K562 (cell line): ENCODE data around the gene GPR39. TPM values are rescaled to one million over a fixed set of nuclear protein-coding genes. Genes with fewer than 3 reads are reported as not detected.

ENCODE experiments used
- ATAC-seq: fragments of 200-7000 bp; cut with Tn5 transposase; 3 replicates; pipeline ENCODE4 v1.9.1; 2020; ENCODE audit warnings: moderate library complexity
- BruUV-seq: library from RNA; stranded (reverse); fragments of 400-500 nt; replicated peaks from 2 replicates; lab custom pipeline; 2021; lab: Mats Ljungman, UMichigan
- CTCF ChIA-PET: fragments of 300-600 bp; formaldehyde crosslinking; extraction: SDS; loops from one replicate; lab custom pipeline; 2021; ENCODE audit warnings: low intra/inter-chr PET ratio; lab: Yijun Ruan, JAX
- POLR2A ChIA-PET: fragments of 300-600, 350-650 bp; sonication (Branson Sonifier 250); formaldehyde crosslinking; extraction: SDS; loops from one replicate; lab custom pipeline; 2021; ENCODE audit warnings: antibody characterized with exemption, inconsistent platforms; lab: Yijun Ruan, JAX
- DNase-seq, 4 experiments: peaks; one replicate each; pipeline versions ENCODE4 v3.0.0 to v3.0.0-alpha.2; 2011 to 2018; ENCODE audit warnings: low spot score in 3 of 4, mixed read lengths in 3 of 4; ENCODE audit errors: extremely low read depth in 1 of 4
- FAIRE-seq: peaks from 2 replicates; lab custom pipeline; 2011; peaks lifted over from hg19 to GRCh38; lab: Jason Lieb, UNC
- H2AFZ ChIP-seq: 2 replicates; pipeline ENCODE4 v1.6.0; 2011; ENCODE audit warnings: low read depth, low read length, control low read depth, inconsistent platforms
- H3K27ac ChIP-seq: fragments of 200-600 bp; 3 replicates; pipeline ENCODE4 v1.8.0; 2011; ENCODE audit warnings: low read depth, mild to moderate bottlenecking, control low read depth, inconsistent platforms, low read length, moderate library complexity, mixed read lengths; ENCODE audit errors: extremely low read depth
- H3K27me3 ChIP-seq, 2 experiments: fragments of 300-600 bp in 1 of 2; 2 replicates in 1 of 2; 3 replicates in 1 of 2; pipeline versions ENCODE4 v1.6.0 to v1.8.0; 2011; ENCODE audit warnings: inconsistent platforms in 2 of 2, low read length in 2 of 2, mild to moderate bottlenecking in 1 of 2, mixed read lengths in 1 of 2, moderate library complexity in 1 of 2; ENCODE audit not compliant: control insufficient read depth in 2 of 2, insufficient read depth in 2 of 2
- H3K36me3 ChIP-seq: fragments of 300-600 bp; 3 replicates; pipeline ENCODE4 v1.8.0; 2011; ENCODE audit warnings: mild to moderate bottlenecking, low read length, inconsistent platforms; ENCODE audit not compliant: control insufficient read depth, insufficient read depth
- H3K4me1 ChIP-seq, 2 experiments: fragments of 200-600 bp in 1 of 2; replicated peaks in 1 of 2; 2 replicates in 1 of 2; 3 replicates in 1 of 2; pipeline versions ENCODE4 v1.5.1 to v1.8.0; 2011; ENCODE audit warnings: inconsistent platforms in 2 of 2, low read length in 2 of 2, mild to moderate bottlenecking in 1 of 2, mixed read lengths in 1 of 2, moderate library complexity in 1 of 2; ENCODE audit not compliant: control insufficient read depth in 2 of 2, insufficient read depth in 2 of 2
- H3K4me2 ChIP-seq: 2 replicates; pipeline ENCODE4 v1.6.1; 2011; ENCODE audit warnings: low read length, control low read depth, inconsistent platforms, mixed read lengths; ENCODE audit not compliant: insufficient read depth
- H3K4me3 ChIP-seq: fragments of 200-600 bp; sonication (generic), shearing (Covaris generic); 2 replicates; pipeline ENCODE4 v1.5.1; 2016; ENCODE audit warnings: control low read depth, inconsistent platforms
- H3K79me2 ChIP-seq: fragments of 200-600 bp; 3 replicates; pipeline ENCODE4 v1.8.0; 2011; ENCODE audit warnings: low read length, inconsistent platforms; ENCODE audit not compliant: control insufficient read depth, insufficient read depth
- H3K9ac ChIP-seq, 2 experiments: 2 replicates each; pipeline versions ENCODE4 v1.6.0 to v1.6.1; 2011; ENCODE audit warnings: low read depth in 2 of 2, low read length in 2 of 2, control low read depth in 1 of 2, inconsistent platforms in 1 of 2, mild to moderate bottlenecking in 1 of 2, mixed read lengths in 1 of 2; ENCODE audit not compliant: insufficient read depth in 1 of 2
- H3K9me1 ChIP-seq: one replicate; pipeline ENCODE4 v1.6.0; 2011; ENCODE audit warnings: inconsistent platforms, mild to moderate bottlenecking, low read length, moderate library complexity; ENCODE audit not compliant: control insufficient read depth, insufficient read depth
- H3K9me3 ChIP-seq: replicated peaks from 2 replicates; pipeline ENCODE4 v1.5.1; 2011; ENCODE audit warnings: low read depth, low read length, inconsistent platforms; ENCODE audit not compliant: control insufficient read depth, insufficient read depth
- H4K20me1 ChIP-seq: replicated peaks from 2 replicates; pipeline ENCODE4 v1.6.1; 2011; ENCODE audit warnings: low read length, inconsistent platforms, mixed read lengths; ENCODE audit not compliant: control insufficient read depth, insufficient read depth
- CBX8 ChIP-seq: fragments of 200-600 bp; sonication (generic); IDR thresholded peaks from 2 replicates; pipeline ENCODE4 v1.6.1; 2012; ENCODE audit warnings: borderline replicate concordance, mixed run types, low read depth, mild to moderate bottlenecking, moderate library complexity, mixed read lengths, low read length, control low read depth, inconsistent platforms; ENCODE audit not compliant: poor library complexity, severe bottlenecking; ENCODE audit errors: extremely low read depth
- EWSR1 ChIP-seq: fragments of 450-650 bp; IDR thresholded peaks from 2 replicates; pipeline ENCODE4 v1.6.1; 2018; ENCODE audit warnings: borderline replicate concordance, mild to moderate bottlenecking, low read depth, moderate library complexity; ENCODE audit not compliant: partially characterized antibody
- HDGF ChIP-seq: fragments of 450-650 bp; IDR thresholded peaks from 2 replicates; pipeline ENCODE4 v1.6.1; 2016
- KDM2B ChIP-seq: fragments of 250-450 bp; sonication (Bioruptor Pico); IDR thresholded peaks from 2 replicates; pipeline ENCODE4 v1.8.0; 2021; ENCODE audit warnings: mild to moderate bottlenecking, moderate library complexity
- MED1 ChIP-seq: sonication (generic); formaldehyde crosslinking; IDR thresholded peaks from 2 replicates; pipeline ENCODE4 v1.8.1; 2023; ENCODE audit warnings: missing genetic modification reagents, borderline replicate concordance
- NFATC3 ChIP-seq: fragments of 450-650 bp; IDR thresholded peaks from 2 replicates; pipeline ENCODE4 v1.6.1; 2017; ENCODE audit warnings: mild to moderate bottlenecking
- NRF1 ChIP-seq, 2 experiments: fragments of 450-650 bp; IDR thresholded peaks in 1 of 2; conservative IDR thresholded peaks in 1 of 2; 2 replicates each; pipeline ENCODE4 v1.6.1; 2014; ENCODE audit warnings: mild to moderate bottlenecking in 2 of 2
- RCOR1 ChIP-seq, 2 experiments: IDR thresholded peaks; 2 replicates each; pipeline ENCODE4 v1.6.1; 2012; ENCODE audit warnings: low read depth in 2 of 2, low read length in 2 of 2, borderline replicate concordance in 1 of 2, improper control_type of control experiment in 1 of 2
- SMC3 ChIP-seq: conservative IDR thresholded peaks from 2 replicates; pipeline ENCODE4 v1.6.1; 2011; ENCODE audit warnings: low read depth, low read length, improper control_type of control experiment; ENCODE audit not compliant: insufficient read depth
- SPI1 ChIP-seq: IDR thresholded peaks from 2 replicates; pipeline ENCODE4 v1.6.1; 2011; ENCODE audit warnings: low read depth, low read length, control low read depth, borderline replicate concordance
- THAP7 ChIP-seq: fragments of 250-450 bp; sonication (Bioruptor Pico); IDR thresholded peaks from 2 replicates; pipeline ENCODE4 v1.5.0; 2021
- ZNF395 ChIP-seq: fragments of 200-800 bp; sonication (Bioruptor generic); IDR thresholded peaks from 2 replicates; pipeline ENCODE4 v1.6.1; 2017; ENCODE audit warnings: missing genetic modification characterization, missing compliant biosample characterization
- WGBS: fragments of 100-300 bp; shearing (Covaris generic); methylation state at CpG from one replicate; pipeline ENCODE4 v1.1.6; 2016; ENCODE audit warnings: low coverage, mixed read lengths; ENCODE audit not compliant: insufficient coverage; ENCODE audit errors: missing lambda C conversion rate; 5-methylcytosine and 5-hydroxymethylcytosine counted together
- in situ Hi-C: fragments of 300-500 bp; cut with MboI; formaldehyde crosslinking; loops from 4 replicates; pipeline ENCODE4 v1.15.0; 2018; ENCODE audit warnings: inconsistent platforms, mixed read lengths
- intact Hi-C: fragments of 100-400 bp; cut with micrococcal nuclease; formaldehyde crosslinking; loops from 2 replicates; pipeline ENCODE4 v1.14.2; 2022
- polyA plus RNA-seq, 8 experiments: library from polyadenylated mRNA; depleted of rRNA in 4 of 8; stranded (reverse) in 5 of 8; unstranded in 3 of 8; fragments of >200 nt; fragmentation: Nextera tagmentation in 2 of 8; fragmentation: Illumina TruSeq in 1 of 8; extraction: Ambion mirVana in 2 of 8; extraction: Trizol in 1 of 8; gene quantifications; 2 replicates each; pipeline versions ENCODE4 v1.2.1 to v1.2.3, GENCODE V29; 2011 to 2014; ENCODE audit warnings: inconsistent platforms in 1 of 8, missing spikeins in 1 of 8
- total RNA-seq, 7 experiments: library from RNA; depleted of rRNA in 6 of 7; stranded (reverse); fragments of >200 nt in 6 of 7; fragmentation: Illumina TruSeq in 2 of 7; extraction: Trizol in 2 of 7; gene quantifications; 2 replicates each; pipeline versions ENCODE4 v1.2.1 to v1.2.3, GENCODE V29; 2011 to 2021; ENCODE audit warnings: low replicate concordance in 1 of 7

Gene GPR39
- total and polyA plus RNA-seq, 9 of the 15 experiments (the other 6 are each of a cell fraction or from before 2014, with no cell fraction given): 0.04 TPM; not detected in 8

DNA sequence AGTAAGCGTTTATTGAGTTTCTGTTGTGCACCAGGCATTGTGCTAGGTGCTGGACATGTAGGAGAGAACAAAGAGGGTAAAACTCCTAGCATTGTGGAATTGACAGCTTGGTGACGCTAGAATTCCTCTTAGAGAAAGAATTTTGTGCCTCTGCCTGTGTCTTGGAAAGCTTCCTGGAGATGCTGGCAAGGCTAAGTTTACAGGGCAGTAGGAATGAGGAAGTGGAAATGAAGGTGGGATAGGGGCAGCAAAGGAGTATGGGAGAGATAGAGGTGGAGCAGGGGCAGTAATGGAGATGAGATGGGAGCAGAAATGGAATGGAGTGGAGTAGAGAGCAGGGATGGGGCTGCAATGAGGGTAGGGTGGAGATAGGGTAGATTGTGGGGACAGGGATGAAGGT lies 29.8 kb downstream of the GPR39 start:
- no peaks in the 10 kb centered on the region for H3K9me3 ChIP-seq
- no peak overlapping the region for H3K9ac ChIP-seq
- no peak overlapping the region for H3K27ac ChIP-seq
- no peak overlapping the region for H3K4me3 ChIP-seq
- no peak overlapping the region for H3K4me2 ChIP-seq
- no TSS peak for BruUV-seq
- no peak overlapping the region for H2AFZ ChIP-seq
- no peaks in the 10 kb centered on the region for H3K79me2 ChIP-seq
- ChIA-PET POLR2A (no interaction called here), CTCF (no interaction called here)
- FAIRE-seq: no peak
- WGBS: 0% methylated on average over 2 of the region's 2 CpGs
- peaks cover 0 to 4% of the 10 kb centered on the region in 2 experiments; a peak in 2 of 5 replicates for H3K27me3 ChIP-seq
- intact Hi-C loops: no loop called here
- ATAC-seq: no peak
- H4K20me1 ChIP-seq: no peaks in the 10 kb centered on the region
- no peaks in the 10 kb centered on the region for H3K9me1 ChIP-seq
- H3K36me3 ChIP-seq: no peaks in the 10 kb centered on the region
- in situ Hi-C loops: no loop called here
- TF ChIP-seq SPI1: peak; percentile 59; the same call in 1 of the 2 replicates
- no peak for TF ChIP-seq MED1 (CRISPR knock-in tag)
- DNase-seq: no peak
- no peaks in the 10 kb centered on the region for H3K4me1 ChIP-seq

DNA sequence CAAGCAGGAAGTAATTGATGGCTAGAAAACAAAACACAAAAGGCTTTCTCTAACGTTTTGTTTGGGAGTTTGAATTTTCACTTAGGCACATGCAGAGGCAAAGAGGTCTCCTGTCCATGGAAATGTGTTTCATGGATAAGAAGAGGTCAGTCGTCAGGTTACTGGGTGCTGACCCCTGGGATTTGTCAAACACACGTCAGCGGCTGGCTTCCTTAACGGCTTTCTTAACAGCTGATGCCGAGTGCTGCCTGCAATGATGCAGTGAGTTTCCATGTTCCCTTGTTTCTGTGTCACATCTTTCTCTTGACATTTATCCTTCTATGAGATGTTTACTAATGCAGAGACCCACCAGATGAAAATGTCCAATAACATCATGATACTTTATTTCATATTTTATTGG lies 31.7 kb downstream of the GPR39 start:
- ChIA-PET POLR2A (no interaction called here), CTCF (no interaction called here)
- H3K4me3 ChIP-seq: no peak overlapping the region
- H3K36me3 ChIP-seq: no peaks in the 10 kb centered on the region
- no peaks in the 10 kb centered on the region for H3K79me2 ChIP-seq
- ATAC-seq (no peak), FAIRE-seq (no peak), DNase-seq (no peak)
- H3K9ac ChIP-seq: no peak overlapping the region
- no TSS peak for BruUV-seq
- H3K27me3 ChIP-seq: no peaks in the 10 kb centered on the region
- 3% methylated on average over 6 of the region's 6 CpGs for WGBS
- in situ Hi-C loops (no loop called here), intact Hi-C loops (no loop called here)
- H3K4me2 ChIP-seq: 0 out of 2 replicates have a peak overlapping the region, but pooled peaks have one; percentile 11
- H3K27ac ChIP-seq: no peak overlapping the region
- no peak overlapping the region for H2AFZ ChIP-seq
- no peaks in the 10 kb centered on the region for H3K4me1 ChIP-seq
- no peaks in the 10 kb centered on the region for H3K9me3 ChIP-seq
- no peaks in the 10 kb centered on the region for H3K9me1 ChIP-seq
- H4K20me1 ChIP-seq: no peaks in the 10 kb centered on the region
- no peak for TF ChIP-seq KDM2B (CRISPR knock-in tag)
- TF ChIP-seq THAP7 (CRISPR knock-in tag): no peak
- TF ChIP-seq RCOR1 (IDR thresholded peaks at IDR 0.05; ENCODE audit: borderline replicate concordance in 1 of 2, low read depth in 2 of 2, low read length in 2 of 2): no peak
- no peak for TF ChIP-seq NFATC3
- no peak for TF ChIP-seq NRF1 (conservative IDR thresholded peaks at IDR 0.05 in 1 of 2, IDR thresholded peaks at IDR 0.05 in 1 of 2)
- TF ChIP-seq ZNF395 (CRISPR knock-in tag): no peak
- TF ChIP-seq SMC3: no peak
- TF ChIP-seq CBX8: no peak
- no peak for TF ChIP-seq HDGF
- TF ChIP-seq EWSR1: no peak
